Neural cell (in vitro differentiated cells): Measurements from ENCODE around the gene VWA8.

ENCODE experiments used
- CTCF ChIP-seq: fragments of 450-650 bp; IDR thresholded peaks from 2 replicates; pipeline ENCODE4 v1.5.1; 2014; ENCODE audit warnings: antibody characterized with exemption, mild to moderate bottlenecking, moderate library complexity; ENCODE audit not compliant: poor library complexity, severe bottlenecking
- EP300 ChIP-seq: fragments of 450-650 bp; conservative IDR thresholded peaks from 2 replicates; pipeline ENCODE4 v1.6.1; 2014; ENCODE audit warnings: antibody characterized with exemption, mild to moderate bottlenecking, moderate library complexity; ENCODE audit not compliant: poor library complexity, severe bottlenecking
- REST ChIP-seq: IDR thresholded peaks from 2 replicates; pipeline ENCODE4 v1.6.1; 2012; ENCODE audit warnings: borderline replicate concordance
- TAF1 ChIP-seq: IDR thresholded peaks from 2 replicates; pipeline ENCODE4 v1.6.1; 2012; ENCODE audit warnings: low read depth

- TF ChIP-seq CTCF (no peak), REST (no peak), EP300 (no peak), TAF1 (no peak)
Measured at GRCh38 chr13:41622432-41623429, 338.2 kb downstream of the VWA8 start.
